Esophagus muscularis mucosa (tissue), 4 donors: Measurements from ENCODE around the gene TOMM5.

Experiments
- EP300 ChIP-seq: sonication (generic); formaldehyde crosslinking; IDR thresholded peaks from one replicate; pipeline ENCODE4 v1.6.1; 2017; ENCODE audit warnings: antibody characterized with exemption
- POLR2A ChIP-seq: fragments of 450-650 bp; IDR thresholded peaks from one replicate; pipeline ENCODE4 v1.6.1; 2017; ENCODE audit warnings: antibody characterized with exemption, moderate library complexity, mild to moderate bottlenecking, low read depth
- POLR2AphosphoS5 ChIP-seq, 2 donors: sonication (generic); formaldehyde crosslinking; IDR thresholded peaks; one replicate each; pipeline ENCODE4 v1.6.1; 2017; ENCODE audit warnings: antibody characterized with exemption in 2 of 2
- TF ChIP-seq, protein P1 (sequence below), 3 experiments: fragments of 200-600 bp in 2 of 3; fragments of 450-650 bp in 1 of 3; sonication (generic) in 2 of 3; IDR thresholded peaks; one replicate each; pipeline ENCODE4 v1.5.1; 2017 to 2019; ENCODE audit warnings: antibody characterized with exemption in 3 of 3, mild to moderate bottlenecking in 2 of 3, moderate library complexity in 1 of 3

DNA sequence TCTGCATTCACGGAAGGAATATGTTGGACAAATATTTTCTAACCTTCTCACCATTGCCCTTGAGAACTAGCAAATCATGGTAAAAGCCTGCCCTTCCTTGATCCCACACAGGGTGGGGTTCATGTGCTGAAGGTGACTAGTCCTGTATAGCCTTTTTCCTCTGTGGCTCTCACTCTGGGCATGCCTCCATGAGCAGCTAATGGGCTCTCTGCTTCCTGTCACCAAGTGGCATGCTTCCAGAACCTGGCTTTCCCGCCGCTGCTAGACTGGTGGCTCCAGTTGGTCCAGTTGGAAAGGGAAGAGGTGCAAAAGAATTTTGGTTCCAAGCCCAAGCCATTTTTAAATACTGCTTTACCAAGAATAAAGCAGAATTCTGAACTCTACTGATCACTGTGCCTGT is 51.8 kb downstream of the TOMM5 start:
- TF ChIP-seq POLR2A (no peak), POLR2AphosphoS5 (IDR thresholded peaks at IDR 0.05) (no peak), EP300 (no peak)
- TF ChIP-seq, protein P1, sequence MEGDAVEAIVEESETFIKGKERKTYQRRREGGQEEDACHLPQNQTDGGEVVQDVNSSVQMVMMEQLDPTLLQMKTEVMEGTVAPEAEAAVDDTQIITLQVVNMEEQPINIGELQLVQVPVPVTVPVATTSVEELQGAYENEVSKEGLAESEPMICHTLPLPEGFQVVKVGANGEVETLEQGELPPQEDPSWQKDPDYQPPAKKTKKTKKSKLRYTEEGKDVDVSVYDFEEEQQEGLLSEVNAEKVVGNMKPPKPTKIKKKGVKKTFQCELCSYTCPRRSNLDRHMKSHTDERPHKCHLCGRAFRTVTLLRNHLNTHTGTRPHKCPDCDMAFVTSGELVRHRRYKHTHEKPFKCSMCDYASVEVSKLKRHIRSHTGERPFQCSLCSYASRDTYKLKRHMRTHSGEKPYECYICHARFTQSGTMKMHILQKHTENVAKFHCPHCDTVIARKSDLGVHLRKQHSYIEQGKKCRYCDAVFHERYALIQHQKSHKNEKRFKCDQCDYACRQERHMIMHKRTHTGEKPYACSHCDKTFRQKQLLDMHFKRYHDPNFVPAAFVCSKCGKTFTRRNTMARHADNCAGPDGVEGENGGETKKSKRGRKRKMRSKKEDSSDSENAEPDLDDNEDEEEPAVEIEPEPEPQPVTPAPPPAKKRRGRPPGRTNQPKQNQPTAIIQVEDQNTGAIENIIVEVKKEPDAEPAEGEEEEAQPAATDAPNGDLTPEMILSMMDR (IDR thresholded peaks at IDR 0.05) = no peak
